Large intestine (tissue), 3 donors: ENCODE results near the gene SRGAP1. TPM values are rescaled to one million over a fixed set of nuclear protein-coding genes. Genes with fewer than 3 reads are reported as not detected.

Source experiments
- DNase-seq, 2 donors: peaks; one replicate each; pipeline versions ENCODE4 v3.0.0 to v3.0.0-alpha.2; 2013
- H3K27ac ChIP-seq: one replicate; pipeline ENCODE4 v1.5.1; 2013; ENCODE audit warnings: low read length
- H3K27me3 ChIP-seq: 2 replicates; pipeline ENCODE4 v1.6.1; 2013; ENCODE audit warnings: low read length; ENCODE audit not compliant: control insufficient read depth, insufficient read depth
- H3K36me3 ChIP-seq: 2 replicates; pipeline ENCODE4 v1.6.1; 2013; ENCODE audit warnings: low read length; ENCODE audit not compliant: control insufficient read depth, insufficient read depth
- H3K4me1 ChIP-seq: one replicate; pipeline ENCODE4 v1.6.1; 2013; ENCODE audit warnings: low read length; ENCODE audit not compliant: control insufficient read depth, insufficient read depth
- H3K4me3 ChIP-seq: one replicate; pipeline ENCODE4 v1.5.1; 2013; ENCODE audit warnings: low read length
- H3K9me3 ChIP-seq: one replicate; pipeline ENCODE4 v1.6.1; 2013; ENCODE audit warnings: mild to moderate bottlenecking, low read depth, low read length, moderate library complexity; ENCODE audit not compliant: control insufficient read depth
- WGBS: methylation state at CpG from one replicate; pipeline ENCODE4 v1.1.5; 2013; ENCODE audit warnings: low lambda C conversion rate; ENCODE audit not compliant: insufficient coverage; 5-methylcytosine and 5-hydroxymethylcytosine counted together
- polyA plus RNA-seq: library from polyadenylated mRNA; unstranded; fragments of 120-200 nt; gene quantifications from one replicate; pipeline ENCODE4 v1.2.1, GENCODE V29; 2013

SRGAP1 gene
- polyA plus RNA-seq, 1 donor: 8.6 TPM

- H3K27ac ChIP-seq: no peak overlapping the region
Measured at GRCh38 chr12:64090047-64090446, 245.5 kb downstream of the SRGAP1 start.

DNA sequence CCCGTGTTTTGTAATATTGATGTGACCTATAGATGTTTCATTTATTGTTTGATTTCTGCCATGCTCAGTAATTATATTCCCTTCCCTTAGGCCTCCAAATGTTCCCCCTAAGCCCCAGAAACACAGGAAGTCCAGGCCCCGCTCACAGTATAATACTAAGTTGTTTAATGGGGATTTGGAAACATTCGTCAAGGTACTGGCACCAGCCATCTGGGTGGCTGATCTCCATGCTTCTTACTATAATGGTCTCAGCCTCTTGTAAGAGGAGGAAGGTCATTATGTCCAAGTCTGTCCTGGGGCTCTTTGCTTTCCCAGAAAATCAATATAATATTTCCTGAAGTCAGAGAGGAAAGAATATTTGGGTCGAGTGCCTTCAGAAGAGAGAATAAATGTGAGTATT lies 246.7 kb downstream of the SRGAP1 start:
- peaks cover 4% of the 10 kb centered on the region for H3K36me3 ChIP-seq
- no peaks in the 10 kb centered on the region for H3K9me3 ChIP-seq
- no peak overlapping the region for H3K27ac ChIP-seq
- H3K4me1 ChIP-seq: peaks cover 6% of the 10 kb centered on the region
- 89% methylated on average over 1 of the region's 4 CpGs for WGBS
- DNase-seq: no peak
- no peak overlapping the region for H3K4me3 ChIP-seq
- no peaks in the 10 kb centered on the region for H3K27me3 ChIP-seq

More at GRCh38 chr12:64090047-64090446, 245.5 kb downstream of the SRGAP1 start:
- Histone ChIP-seq H3K9me3 (no peaks in the 10 kb centered on the region), H3K4me3 (no peak overlapping the region), H3K27me3 (no peaks in the 10 kb centered on the region), H3K4me1 (peaks cover 6% of the 10 kb centered on the region), H3K36me3 (peaks cover under 1% of the 10 kb centered on the region)
- DNase-seq: no peak
- WGBS: no CpG with 5 or more reads among the region's 1 CpG

GRCh38 chr12:64092507-64093196 lies 248.2 kb downstream of the SRGAP1 start:
- H3K36me3 ChIP-seq: peaks cover 6% of the 10 kb centered on the region
- H3K27ac ChIP-seq: no peak overlapping the region
- peaks cover 6% of the 10 kb centered on the region for H3K4me1 ChIP-seq
- no peaks in the 10 kb centered on the region for H3K9me3 ChIP-seq
- H3K4me3 ChIP-seq: no peak overlapping the region
- H3K27me3 ChIP-seq: no peaks in the 10 kb centered on the region
- DNase-seq: no peak
- WGBS: 100% methylated on average over 2 of the region's 4 CpGs

DNA sequence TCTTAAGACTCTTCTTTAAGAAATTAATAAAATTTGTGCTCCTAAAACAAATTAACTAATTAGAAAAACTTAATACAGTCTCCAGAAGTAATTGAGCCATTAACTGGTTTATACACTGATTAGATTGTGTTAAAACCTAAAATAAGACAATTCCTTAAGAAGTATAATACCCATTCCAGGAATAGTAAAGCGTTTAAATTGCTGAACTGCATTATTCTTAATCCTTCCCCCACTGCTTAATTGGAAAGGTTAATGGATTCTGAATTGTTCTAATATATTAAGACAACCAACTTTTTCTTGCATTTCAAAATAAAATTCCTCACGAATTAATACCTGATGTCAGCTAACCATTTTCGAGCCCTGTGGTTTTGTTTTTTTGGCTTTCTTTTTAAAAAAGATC lies 249.2 kb downstream of the SRGAP1 start:
- Histone ChIP-seq H3K27me3 (no peaks in the 10 kb centered on the region), H3K4me3 (no peak overlapping the region), H3K9me3 (no peaks in the 10 kb centered on the region), H3K36me3 (peaks cover 6% of the 10 kb centered on the region), H3K27ac (no peak overlapping the region), H3K4me1 (peaks cover 3% of the 10 kb centered on the region)
- DNase-seq: no peak
- 100% methylated on average over 3 of the region's 3 CpGs for WGBS

GRCh38 chr12:64097366-64098105 lies 253.0 kb downstream of the SRGAP1 start:
- Histone ChIP-seq H3K27ac (no peak overlapping the region), H3K36me3 (peaks cover 9% of the 10 kb centered on the region), H3K4me3 (no peak overlapping the region), H3K4me1 (no peaks in the 10 kb centered on the region), H3K9me3 (no peaks in the 10 kb centered on the region), H3K27me3 (no peaks in the 10 kb centered on the region)
- WGBS: 80% methylated on average over 1 of the region's 4 CpGs
- no peak for DNase-seq

DNA sequence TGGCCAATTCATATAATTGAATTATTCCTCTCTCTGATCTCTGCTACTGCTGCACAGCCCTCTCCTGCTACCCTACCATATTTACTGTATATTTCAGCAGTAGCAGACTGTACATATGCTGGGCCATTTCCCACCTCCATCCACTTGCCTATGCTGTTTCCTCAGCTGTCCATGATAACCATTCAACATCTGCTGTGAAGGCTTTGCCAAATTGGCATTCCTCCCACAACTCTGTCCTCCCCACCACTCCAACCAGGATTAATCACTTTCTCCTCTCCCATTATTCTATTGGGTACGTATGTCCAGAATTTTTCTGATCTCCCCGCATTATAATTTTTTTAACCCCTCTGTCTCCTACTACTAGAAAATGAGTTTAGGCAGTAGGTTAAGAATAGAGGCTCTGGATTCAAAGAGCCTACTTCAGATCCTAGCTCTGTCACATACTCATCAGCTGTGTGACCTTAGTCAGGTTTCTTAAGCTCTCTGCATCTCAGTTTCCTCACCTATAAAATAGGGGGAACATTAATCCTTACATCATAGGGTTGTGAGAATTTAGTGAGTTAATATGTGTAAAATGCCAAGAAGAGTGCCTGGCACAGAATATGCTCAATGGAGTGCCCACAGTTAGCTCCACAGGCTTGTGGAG lies 254.3 kb downstream of the SRGAP1 start:
- WGBS: no CpG with 5 or more reads among the region's 2 CpGs
- no peaks in the 10 kb centered on the region for H3K27me3 ChIP-seq
- H3K27ac ChIP-seq: no peak overlapping the region
- no peaks in the 10 kb centered on the region for H3K4me1 ChIP-seq
- no peak overlapping the region for H3K4me3 ChIP-seq
- no peak for DNase-seq
- H3K9me3 ChIP-seq: no peaks in the 10 kb centered on the region
- peaks cover 9% of the 10 kb centered on the region for H3K36me3 ChIP-seq

GRCh38 chr12:64099397-64099796 lies 254.9 kb downstream of the SRGAP1 start:
- Histone ChIP-seq H3K4me1 (no peaks in the 10 kb centered on the region), H3K36me3 (peaks cover 9% of the 10 kb centered on the region), H3K9me3 (no peaks in the 10 kb centered on the region), H3K27me3 (no peaks in the 10 kb centered on the region), H3K27ac (no peak overlapping the region), H3K4me3 (no peak overlapping the region)
- WGBS: 100% methylated on average over 1 of the region's 5 CpGs
- no peak for DNase-seq

- Histone ChIP-seq H3K27me3 (no peaks in the 10 kb centered on the region), H3K4me1 (no peaks in the 10 kb centered on the region), H3K36me3 (peaks cover 5% of the 10 kb centered on the region), H3K4me3 (no peak overlapping the region), H3K9me3 (no peaks in the 10 kb centered on the region), H3K27ac (no peak overlapping the region)
- no CpG with 5 or more reads among the region's 4 CpGs for WGBS
- no peak for DNase-seq
Measured at GRCh38 chr12:64102339-64102738, 257.8 kb downstream of the SRGAP1 start.

DNA sequence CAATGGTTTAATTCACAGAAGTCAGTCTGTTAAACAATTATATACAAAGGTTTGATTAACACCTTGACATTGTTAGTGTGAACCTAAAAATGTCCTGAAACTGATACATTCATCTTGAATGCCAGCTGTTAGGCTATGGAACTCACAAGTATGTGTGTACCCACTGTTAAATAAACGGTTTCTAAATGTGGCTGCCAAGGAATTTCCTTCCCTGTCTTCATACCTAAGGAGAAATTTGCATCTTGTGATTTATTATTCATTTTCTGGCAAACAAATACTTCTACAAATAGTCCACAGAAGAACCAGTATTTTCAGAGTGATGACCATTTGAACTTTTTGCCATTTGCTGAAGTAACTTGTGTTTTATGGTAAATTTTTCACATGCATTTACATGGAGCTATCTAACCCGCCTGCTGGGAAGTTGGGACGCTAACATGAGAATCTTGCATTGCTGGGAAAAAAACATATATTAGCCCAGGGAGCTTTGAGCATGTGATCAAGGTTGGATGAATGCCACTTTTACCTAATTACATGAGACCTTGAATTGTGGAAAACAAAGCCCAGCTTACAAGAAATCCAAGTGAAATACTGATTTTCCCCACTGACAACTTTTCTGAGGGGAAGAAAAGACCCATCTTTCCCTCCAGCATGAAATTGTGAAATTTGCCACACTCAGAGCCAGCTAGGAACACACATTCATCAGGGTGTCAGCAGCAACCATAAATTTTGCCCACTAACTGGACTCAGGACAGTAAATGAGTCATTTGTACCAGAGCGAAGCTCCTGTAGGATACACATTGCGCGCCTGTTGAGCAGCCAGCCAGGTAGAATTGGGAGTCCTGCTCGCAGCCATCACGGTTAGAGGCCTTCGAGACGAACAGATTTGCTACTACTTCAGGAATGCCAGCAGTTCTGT lies 259.6 kb downstream of the SRGAP1 start:
- Histone ChIP-seq H3K4me3 (no peak overlapping the region), H3K27me3 (no peaks in the 10 kb centered on the region), H3K9me3 (no peaks in the 10 kb centered on the region), H3K36me3 (peaks cover 3% of the 10 kb centered on the region), H3K27ac (no peak overlapping the region), H3K4me1 (no peaks in the 10 kb centered on the region)
- no peak for DNase-seq
- WGBS: no CpG with 5 or more reads among the region's 10 CpGs

DNA sequence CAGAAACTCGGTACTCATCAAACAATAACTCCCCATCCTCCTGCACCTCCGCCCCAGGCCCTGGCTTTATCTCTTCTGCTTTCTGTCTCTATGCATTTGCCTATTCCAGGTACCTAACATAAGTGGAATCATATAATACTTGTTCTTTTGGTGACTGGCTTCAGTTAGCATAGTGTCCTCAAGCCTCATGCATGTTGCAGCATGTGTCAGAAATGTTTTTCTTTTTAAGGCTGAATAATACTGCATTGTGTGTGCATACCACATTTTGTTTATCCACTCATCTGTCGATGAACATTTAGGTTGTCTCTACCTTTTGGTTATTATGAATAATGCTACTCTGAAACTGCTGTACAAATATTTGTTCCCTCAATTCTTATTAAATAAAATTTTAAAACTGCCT lies 260.5 kb downstream of the SRGAP1 start:
- Histone ChIP-seq H3K27me3 (no peaks in the 10 kb centered on the region), H3K4me3 (no peak overlapping the region), H3K27ac (no peak overlapping the region), H3K4me1 (no peaks in the 10 kb centered on the region), H3K9me3 (no peaks in the 10 kb centered on the region), H3K36me3 (peaks cover 4% of the 10 kb centered on the region)
- 83% methylated on average over 3 of the region's 3 CpGs for WGBS
- DNase-seq: no peak
